Right hindlimb (tissue), 1 donor: ENCODE data around the gene STAT5B.
"Not testable (repeated sequence)": the region's sequence is repeated elsewhere in the genome, so short reads cannot be mapped to it uniquely, and the experiment has no call there.

Experiments
- DNase-seq: peaks from one replicate; pipeline ENCODE4 v3.0.0-alpha.2; 2018

STAT5B gene

DNA sequence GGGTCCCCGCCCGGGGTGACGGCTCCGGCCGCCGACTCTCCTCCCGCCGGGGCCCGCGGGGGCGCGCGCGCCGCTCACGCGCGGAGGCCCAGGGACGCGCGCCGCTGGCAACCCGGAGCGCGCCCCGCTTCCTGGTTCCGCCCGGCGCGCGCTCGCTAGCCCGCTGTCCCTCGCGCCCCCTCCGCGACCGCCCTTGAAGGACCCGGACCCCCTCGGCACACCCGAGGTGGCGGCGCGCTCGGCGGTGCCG is at the start of gene STAT5B:
TSS of gene STAT5B (minus strand) at position 33 of the 250 bp plus-strand sequence. CDS start 44,264 bp downstream, outside the sequence.
- peak; percentile 75 for DNase-seq

DNA sequence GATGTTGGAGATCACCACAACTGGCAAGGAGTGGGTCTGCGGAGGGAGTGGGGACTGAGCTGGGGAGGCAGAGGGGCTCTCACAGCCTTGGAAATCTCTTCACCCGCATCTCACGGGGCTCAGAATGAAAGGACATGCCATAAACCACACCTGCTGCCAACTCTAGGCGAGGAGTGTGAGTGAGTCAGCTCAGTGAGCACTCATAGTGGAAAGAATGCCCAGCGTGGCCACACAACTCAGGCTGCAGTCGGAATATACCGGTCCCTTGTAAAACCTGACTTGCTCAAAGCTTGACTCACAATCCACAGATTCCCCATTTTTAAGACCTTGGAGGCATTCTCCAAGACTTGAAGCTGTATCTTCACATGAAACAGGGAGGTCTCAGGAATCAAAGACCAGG is 48.8 kb upstream of the STAT5B start:
- no peak for DNase-seq

DNA sequence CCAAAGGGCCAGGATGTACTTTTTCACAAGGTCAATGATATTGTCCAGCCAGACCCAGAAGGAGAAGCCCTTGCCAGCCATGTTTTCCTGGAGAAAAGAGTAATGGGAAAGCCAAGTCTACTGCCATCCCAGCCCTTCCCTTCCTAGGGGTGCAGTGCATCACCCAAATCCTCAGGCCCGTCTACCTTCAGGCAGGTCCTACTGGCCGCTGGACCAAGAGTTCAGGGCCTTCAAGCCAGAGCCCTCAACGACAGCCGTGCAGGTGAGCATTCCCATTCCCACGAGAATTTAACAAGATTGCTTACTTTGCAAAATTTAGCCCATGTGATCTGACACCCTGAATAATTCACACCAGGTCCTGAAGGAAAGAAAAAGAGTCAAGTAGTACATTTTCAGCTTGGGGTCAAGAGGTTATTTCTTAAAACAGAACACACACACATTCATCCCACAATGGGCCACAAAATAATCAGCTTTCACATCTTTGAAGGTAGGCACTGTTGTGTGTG is 47.1 kb upstream of the STAT5B start:
- no peak for DNase-seq

DNA sequence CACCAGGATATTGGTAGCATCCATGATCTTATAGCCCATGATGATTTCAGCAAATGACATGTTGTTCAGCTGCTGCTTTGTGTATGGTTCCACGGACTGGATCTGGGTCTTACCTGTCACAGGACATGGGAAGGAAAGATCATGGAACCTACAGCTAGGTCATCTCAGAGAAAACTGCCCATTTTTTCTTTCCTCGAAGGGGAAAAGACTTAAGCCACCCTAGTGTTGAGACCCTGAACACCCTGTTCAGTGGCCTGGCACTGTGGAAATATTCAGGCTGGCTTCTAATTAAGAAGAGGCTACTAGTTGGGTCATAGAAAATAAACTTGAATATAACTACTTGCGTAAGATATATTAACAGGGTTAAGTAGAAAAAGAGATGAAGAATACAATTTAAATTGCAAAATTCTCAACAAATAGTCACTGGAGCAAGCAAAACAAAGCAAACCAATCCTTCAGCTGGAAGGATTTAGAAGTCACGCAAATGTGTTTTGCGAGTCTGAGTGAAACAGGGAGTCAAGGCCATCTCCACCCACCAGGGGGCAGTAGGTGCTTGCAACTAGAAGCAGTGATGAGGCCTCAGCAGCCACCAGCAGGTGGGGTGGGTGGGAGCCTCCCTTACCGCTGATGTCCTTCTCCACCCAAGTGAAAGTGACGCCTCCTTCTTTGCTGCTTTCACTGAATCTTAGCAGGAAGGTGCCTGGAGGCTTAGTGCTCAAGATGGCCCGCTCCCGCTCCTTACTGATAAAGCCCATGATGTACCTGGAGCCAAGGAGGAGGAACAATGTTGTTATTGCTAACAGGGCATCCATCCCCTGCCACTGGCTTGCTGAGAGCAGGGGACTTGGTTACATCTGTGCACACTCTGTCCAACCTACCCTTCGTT is 46.4 kb upstream of the STAT5B start:
- peak; percentile 92 for DNase-seq

DNA sequence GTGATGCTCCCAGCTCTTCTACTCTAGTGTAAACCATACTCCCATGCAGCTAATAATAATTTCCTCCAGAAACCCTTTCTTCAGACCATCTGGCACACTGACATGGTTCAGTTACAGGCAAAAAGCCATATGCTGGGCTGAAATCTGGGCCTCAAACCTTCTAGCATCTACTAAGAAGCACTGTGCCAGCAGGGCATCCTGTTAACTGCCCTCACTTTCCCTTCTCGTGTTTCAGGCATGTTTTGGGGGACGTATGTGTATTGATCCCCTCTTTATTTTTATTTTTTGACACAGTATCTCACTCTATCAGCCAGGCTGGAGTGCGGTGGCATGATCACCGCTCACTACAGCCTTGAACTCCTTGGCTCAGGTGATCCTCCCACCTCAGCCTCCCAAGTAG is 45.4 kb upstream of the STAT5B start:
- no peak for DNase-seq

DNA sequence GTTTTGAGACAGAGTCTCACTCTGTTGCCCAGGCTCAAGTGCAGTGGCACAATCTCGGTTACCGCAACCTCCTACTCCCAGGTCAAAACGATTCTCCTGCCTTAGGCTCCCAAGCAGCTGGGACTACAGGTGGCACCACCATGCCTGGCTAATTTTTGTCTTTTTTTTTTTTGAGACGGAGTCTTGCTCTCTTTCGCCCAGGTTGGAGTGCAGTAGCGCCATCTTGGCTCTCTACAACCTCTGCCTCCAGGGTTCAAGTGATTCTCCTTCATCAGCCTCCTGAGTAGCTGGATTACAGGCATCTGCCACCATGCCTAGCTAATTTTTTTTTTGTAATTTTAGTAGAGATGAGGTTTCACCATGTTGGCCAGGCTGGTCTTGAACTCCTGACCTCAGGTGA is 41.8 kb upstream of the STAT5B start:
- DNase-seq = not testable (repeated sequence)

DNA sequence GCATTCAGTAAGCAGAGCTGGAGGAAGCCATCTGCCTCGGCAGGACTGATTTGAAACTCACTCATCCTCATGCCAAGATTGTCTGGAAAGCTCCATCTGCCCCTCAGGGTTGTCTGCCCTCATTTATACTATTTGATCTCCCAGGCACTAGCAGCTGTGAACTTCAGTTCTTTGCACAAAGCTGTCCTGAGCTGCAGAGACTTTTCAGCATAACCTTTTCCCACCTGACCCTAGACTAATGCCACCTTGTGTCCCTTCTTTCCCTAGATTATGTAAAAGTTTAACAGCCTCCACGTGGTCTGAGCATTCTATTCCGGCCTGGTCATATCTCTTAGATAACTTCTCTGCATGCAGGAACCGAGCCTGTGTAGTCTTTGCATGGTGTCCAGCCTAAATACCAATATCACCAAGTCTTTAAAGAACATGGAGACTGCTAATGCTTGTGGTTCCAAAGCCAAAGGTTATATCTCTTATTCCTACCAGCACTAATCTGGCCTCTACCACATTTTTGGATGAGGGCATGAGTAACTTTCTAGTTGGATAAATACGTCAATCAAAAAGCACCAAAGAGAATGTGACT is 41.2 kb upstream of the STAT5B start:
- no peak for DNase-seq

DNA sequence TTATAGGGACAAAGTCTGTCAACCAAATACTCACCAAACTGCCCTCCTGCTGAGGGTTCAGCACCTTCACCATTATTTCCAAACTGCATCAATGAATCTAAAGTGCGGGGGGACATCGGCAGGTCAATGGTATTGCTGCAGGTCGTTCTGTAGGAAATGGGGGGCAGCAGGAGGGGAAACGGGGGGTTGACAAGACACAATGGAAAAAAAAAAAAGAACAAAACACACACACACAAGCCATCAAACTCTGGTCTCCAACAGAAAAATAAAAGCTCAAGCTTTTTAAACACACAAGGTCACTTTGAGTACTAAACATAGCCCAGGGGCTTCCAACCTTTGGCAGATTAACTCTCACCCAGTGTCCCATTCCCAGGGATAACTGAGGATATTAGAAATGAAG is 40.6 kb upstream of the STAT5B start:
- no peak for DNase-seq

DNA sequence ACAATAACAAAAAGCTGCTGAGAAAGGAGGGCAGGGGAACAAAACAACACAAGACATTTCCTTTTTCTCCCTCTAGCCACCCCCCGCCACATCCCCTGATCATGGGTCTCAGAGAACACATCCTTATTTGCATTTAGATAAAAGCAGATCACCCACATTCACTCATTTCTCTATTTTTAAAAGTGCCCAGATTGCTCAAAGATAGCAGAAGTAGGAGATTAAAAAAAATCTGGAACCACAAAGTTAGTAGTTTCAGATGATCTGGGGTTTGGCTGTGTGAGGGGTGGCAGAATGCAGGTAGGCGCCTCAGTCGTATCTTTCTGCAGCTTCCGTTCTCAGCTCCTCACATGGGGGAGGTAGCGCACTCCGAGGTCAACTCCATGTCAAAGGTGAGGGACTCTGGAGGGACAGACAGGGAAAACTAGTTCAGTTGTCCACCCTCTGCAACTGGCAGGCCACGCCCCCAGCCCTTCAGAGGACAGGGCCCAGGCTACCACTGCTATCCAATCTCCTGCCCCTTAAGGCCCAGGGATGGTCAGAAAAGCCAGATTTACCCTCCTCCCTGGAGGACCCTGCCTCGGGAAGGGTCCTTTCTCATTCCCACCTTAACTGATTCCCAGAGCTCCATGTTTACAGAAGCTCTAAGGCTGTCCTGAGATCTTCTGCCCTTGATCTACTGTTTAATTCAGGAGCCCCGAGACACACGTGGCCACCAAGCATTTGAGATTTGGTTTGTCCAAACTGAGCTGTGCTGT is 39.4 kb upstream of the STAT5B start:
- no peak for DNase-seq

DNA sequence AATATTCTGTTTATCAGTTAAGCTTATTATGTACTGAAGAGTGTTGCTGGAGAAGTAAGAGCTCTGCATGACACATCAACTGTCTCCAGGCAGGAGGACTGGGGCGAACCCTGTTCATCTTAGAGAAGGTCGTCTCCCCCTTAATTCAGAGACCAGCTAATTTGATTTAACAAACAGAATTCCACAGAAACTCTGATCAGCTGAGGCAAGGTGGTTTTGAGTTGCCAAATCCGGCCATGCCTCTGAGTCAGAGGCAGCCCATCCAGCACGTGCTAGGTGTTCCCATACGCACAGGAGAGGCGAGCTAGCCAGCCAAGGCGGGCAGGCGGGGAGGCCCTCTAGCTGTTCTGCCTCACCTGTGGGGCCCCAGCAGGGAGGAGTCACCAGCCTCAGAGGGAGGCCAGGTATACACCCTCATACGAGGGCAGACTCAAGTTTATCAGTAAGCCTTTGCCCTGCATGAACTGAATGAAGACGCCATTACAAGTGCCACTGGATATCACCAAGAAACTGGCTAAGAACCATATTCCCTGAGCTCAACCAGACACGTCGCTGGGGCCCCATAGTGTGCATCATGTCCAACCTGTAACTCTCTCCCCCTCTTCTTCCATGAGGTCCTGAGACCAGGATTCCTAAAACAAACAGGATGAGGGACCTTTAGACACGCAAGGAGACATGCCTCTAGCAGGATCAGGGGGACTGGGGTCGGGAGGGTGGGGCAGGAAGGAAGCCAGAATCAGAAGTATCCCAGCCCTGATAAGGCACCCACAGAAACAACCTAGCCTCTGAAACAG is 37.8 kb upstream of the STAT5B start:
- no peak for DNase-seq

DNA sequence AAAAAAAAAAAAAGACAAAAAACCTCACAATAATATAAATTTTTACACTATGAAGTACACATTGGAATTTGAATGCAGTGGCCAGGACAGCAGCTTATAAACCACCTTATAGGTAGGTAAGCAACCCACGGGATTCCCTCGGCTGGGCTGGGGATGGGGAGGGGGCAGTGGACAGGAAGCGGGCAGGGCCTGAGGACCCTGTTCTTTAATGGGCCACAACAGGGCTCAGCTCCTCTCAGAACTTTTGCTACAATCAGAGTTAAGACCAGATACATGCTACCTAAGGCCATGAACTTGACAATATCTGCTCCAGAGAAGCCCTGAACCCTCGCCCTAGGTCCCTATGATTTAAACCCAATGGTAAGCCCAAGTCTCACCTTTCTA is 37.2 kb upstream of the STAT5B start:
- no peak for DNase-seq

DNA sequence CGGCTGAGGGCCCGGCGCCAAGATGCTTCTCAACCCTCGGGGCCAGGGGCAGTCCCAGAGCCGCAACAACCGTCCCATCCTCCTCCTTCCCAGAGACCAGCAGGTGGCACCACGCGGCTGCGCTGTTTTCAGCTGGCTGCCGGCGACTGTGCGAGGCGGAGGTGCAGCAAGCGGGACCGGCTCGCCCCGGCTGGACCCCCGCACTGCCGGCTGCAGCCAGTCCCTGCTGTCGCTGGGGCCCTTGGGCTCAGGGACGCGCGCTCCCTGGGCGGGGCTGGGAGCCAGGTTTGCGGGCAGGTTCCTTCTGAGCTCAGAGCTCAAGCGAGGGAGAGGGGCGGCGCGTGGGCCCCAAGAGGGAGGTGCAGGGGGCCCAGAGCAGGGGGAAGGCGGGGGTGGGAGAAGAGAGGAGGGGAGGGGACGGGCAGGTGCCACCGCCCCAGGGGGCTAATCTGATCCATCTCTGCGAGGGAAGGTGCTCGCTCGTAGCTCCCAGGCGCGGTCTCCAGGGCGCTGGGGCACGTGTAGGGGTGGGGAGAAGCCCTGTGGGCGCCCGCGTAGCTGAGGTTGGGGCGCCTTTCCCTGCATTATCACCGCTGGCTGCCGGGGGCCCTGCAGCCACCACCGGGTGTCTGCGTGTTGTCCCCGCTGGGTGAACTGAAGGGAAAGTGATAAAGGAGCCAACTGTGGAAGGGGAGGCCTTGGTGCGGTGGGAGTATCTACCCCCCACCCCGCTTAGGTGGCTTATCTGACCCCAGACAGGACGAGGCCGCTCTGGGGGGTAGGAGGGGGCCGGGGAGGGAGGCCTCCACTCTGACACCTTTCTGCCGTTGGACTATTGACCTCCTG is 36.3 kb upstream of the STAT5B start:
- peak; percentile 91 for DNase-seq

DNA sequence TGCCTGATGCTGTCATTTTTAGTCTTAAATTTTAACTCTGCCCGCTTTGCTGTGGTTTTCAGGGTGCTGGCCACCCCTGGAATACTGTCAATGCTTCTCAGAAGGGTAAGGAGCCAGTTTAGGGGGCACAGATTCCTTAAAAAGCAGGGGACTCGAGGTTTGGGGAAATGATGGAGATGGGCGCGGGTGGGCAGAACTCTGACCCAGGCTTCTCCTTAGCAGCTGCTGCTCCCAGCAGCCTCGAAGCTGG is 35.8 kb upstream of the STAT5B start:
- DNase-seq = no peak

DNA sequence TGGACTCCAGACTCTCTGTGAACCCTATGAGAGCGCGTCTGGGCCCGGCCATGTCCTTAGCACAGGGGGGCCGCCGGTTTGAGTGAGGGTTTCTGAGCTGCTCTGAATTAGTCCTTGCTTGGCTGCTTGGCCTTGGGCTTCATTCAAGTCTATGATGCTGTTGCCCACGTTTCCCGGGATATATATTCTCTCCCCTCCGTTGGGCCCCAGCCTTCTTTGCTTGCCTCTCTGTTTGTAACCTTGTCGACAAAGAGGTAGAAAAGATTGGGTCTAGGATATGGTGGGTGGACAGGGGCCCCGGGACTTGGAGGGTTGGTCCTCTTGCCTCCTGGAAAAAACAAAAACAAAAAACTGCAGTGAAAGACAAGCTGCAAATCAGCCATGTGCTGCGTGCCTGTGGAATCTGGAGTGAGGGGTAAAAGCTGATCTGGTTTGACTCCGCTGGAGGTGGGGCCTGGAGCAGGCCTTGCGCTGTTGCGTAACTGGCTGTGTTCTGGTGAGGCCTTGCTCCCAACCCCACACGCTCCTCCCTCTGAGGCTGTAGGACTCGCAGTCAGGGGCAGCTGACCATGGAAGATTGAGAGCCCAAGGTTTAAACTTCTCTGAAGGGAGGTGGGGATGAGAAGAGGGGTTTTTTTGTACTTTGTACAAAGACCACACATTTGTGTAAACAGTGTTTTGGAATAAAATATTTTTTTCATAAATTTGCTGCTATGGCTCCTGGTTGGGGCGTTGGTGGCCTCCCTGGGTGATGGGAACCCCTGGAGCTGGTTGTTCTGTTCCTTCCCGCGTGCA is 35.2 kb upstream of the STAT5B start:
- peak; percentile 92 for DNase-seq

DNA sequence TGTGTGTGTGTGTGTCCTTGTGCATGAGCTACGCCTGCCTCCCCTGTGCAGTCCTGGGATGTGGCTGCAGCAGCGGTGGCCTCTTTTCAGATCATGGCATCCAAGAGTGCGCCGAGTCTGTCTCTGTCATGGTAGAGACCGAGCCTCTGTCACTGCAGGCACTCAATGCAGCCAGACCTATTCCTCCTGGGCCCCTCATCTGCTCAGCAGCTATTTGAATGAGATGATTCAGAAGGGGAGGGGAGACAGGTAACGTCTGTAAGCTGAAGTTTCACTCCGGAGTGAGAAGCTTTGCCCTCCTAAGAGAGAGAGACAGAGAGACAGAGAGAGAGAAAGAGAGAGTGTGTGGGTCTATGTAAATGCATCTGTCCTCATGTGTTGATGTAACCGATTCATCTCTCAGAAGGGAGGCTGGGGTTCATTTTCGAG is 34.6 kb upstream of the STAT5B start:
- DNase-seq = no peak

DNA sequence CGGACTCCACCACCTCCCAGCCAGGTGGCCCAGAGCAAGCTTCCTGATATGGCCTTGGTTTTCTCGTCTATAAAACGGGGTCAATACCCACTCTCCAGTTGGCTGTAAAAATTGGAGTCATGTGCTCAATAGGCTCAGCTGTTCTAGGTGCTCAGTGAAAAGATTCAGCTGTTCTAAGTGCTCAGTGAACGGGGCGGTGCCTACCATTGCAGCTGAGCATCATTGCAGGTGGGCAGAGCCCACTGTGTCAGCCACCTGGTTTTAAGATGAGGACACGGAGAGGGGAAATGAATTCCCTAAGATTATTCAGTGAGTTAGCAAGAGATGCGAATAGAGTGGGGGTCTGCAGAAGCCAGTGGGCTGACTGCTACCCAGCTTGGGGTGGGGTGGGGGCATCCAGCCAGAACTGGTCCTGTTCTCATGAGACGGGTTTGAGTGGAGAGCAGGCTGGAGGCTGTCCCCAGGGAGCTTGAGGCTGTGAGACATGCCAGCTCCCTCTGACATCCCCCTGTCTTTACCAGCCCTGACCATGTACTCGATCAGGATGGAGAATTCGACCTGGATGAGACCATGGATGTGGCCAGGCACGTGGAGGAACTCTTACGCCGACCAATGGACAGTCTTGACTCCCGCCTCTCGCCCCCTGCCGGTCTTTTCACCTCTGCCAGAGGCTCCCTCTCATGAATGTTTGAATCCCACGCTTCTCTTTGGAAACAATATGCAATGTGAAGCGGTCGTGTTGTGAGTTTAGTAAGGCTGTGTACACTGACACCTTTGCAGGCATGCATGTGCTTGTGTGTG is 34.0 kb upstream of the STAT5B start:
- no peak for DNase-seq

DNA sequence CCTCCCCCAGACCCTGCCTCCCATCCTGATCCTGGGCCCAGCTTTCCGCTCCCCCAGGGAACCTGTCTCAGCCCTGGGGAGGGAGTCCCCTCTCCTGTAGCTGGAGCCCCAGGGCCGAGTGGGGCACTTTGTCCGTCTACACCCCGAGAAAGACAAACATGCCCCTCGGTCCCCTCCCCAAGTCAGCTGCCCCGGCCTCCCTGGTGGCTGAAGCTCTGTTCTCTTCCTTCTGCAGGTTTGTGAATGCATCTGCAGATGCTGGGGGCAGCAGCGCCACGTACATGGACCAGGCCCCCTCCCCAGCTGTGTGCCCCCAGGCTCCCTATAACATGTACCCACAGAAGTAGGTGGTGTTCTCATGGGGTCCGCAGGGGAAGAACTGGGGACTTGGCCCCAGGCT is 33.0 kb upstream of the STAT5B start:
- no peak for DNase-seq

DNA sequence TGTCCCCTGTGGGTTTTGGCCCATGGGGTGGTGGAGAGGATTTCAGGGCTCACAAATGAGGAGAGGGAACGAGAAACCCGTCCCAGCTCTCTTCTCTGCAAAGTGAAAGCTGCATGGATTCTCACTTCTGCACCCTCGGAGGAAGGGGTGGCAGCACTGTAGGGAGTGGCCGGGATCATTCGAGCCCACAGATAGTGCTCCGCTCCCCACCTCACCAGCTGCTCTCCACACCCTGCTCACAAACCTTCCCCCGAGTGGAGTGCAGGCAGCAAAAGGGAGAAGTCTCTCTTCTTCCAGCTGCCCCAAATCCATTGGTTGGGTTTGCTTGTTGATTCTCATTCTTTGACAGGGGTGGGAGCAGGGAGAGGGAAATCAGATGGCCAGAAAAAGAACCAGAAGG is 32.3 kb upstream of the STAT5B start:
- no peak for DNase-seq

DNA sequence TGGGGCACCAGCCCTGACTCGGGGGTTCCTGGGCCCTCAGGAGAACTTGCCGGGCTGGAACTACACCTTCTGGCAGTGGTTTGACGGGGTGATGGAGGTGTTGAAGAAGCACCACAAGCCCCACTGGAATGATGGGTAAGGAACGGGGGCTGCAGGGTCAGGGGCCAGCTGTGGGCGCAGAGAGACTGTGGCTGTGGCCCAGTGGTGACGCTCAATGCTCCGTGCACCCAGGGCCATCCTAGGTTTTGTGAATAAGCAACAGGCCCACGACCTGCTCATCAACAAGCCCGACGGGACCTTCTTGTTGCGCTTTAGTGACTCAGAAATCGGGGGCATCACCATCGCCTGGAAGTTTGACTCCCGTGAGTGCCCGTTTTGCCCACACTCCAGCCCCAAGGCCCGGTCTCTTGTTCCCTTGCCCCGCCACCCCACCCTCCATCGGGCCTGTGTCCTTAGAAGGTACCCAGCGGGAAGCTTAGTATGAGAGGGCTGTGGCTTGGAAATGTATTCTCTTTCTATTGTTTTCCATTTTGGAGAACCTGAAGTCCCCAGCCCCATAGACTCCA is 31.3 kb upstream of the STAT5B start:
- DNase-seq = no peak

DNA sequence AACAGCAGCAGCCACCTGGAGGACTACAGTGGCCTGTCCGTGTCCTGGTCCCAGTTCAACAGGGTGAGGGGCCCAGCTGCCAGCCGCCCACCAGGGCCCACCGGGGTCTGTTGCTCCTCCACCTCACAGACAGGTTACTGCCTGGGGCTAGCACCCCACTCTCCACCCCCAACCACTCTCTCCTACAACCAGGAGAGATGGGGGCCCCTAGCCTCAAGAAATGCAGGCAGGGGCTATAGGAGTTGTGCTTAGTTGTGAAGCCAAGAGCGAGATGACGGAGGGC is 30.1 kb upstream of the STAT5B start:
- no peak for DNase-seq
